ENCODE results near the gene ZNF205. TPM values are rescaled to one million over a fixed set of nuclear protein-coding genes. Genes with fewer than 3 reads are reported as not detected.
A peak's percentile ranks its signal among the peaks of the same experiment; 100 is the strongest.

Gene ZNF205
- total RNA-seq (16.0 and 16.4 TPM in 2 replicates), polyA plus RNA-seq (3.4 and 4.4 TPM in 2 replicates), polyA minus RNA-seq (ENCODE audit: low replicate concordance) (1.3 and 3.1 TPM in 2 replicates)
- 7.9 and 8.4 TPM in 2 replicates for polyA plus RNA-seq (2012)

DNA sequence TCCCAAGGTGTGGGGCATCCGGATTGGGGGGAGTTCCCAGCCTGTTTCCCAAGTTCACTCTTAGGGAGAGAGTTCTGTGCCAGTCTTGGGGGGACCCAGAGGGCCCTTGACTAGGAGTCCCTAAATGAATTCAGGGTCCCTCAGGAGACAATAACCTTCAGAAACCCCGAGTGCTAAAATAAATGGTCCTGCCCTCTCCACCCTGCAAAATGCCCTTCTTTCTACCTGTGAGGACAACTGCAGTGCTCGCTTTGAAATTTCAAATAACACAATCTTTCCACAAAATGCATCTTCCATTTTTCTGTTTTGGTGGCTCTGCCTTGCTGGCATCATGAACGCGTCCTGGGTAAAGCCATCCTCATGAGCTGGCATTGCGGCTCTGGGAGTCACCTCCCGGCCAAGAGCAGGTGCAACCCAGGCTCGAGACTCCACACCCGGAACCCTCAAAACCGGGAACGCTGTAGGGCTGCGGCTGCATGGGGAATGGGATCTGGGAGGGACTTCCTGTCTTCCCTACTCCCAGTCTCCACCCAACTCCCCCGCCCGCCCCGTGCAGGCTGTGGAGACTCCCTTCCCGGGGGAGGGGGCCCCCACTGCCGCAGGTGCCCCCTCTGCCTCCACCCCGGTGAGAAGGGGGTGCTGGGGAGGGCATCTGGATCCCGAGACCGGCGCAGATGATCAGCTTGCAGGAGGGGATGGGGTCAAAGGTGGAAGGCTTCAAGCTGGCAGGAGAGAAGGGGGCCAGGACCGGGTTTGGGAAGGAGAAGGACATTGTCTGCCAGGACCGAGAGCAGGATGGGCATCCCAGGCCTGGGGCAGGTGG lies at the start of gene ZNF205:
Gene ZNF205, plus strand, starts transcription at position 529 of the 823 bp plus-strand sequence. CDS start 845 bp downstream, outside the sequence.
- Histone ChIP-seq H3K27me3 (ENCODE audit: control insufficient read depth, insufficient read depth, low read length) (no peaks in the 10 kb centered on the region), H3K9me3 (ENCODE audit: control insufficient read depth, insufficient read depth, low read depth, low read length) (no peaks in the 10 kb centered on the region), H3K4me3 (replicated peaks in 1 of 4; ENCODE audit: control extremely low read depth in 1 of 4, insufficient read depth in 1 of 4, low read depth in 3 of 4, low read length in 4 of 4) (peak within 1 kb of the TSS; percentile 70 to 97 (median 87)), H4K20me1 (ENCODE audit: control insufficient read depth, extremely low read depth, insufficient read depth, low read length) (no peaks in the 10 kb centered on the region), H3K4me2 (ENCODE audit: extremely low read depth, insufficient read depth, low read length) (peak within 1 kb of the TSS; percentile 74), H3K9ac (ENCODE audit: insufficient read depth, low read length) (peak within 1 kb of the TSS; percentile 61), H3K36me3 (ENCODE audit: control insufficient read depth, insufficient read depth, low read length) (peaks cover 5% of the 10 kb centered on the region), H3K79me2 (ENCODE audit: control insufficient read depth, insufficient read depth, low read length) (peaks cover 3% of the 10 kb centered on the region), H2AFZ (ENCODE audit: low read length) (peak within 1 kb of the TSS; percentile 74), H3K4me1 (ENCODE audit: control insufficient read depth, extremely low read depth, insufficient read depth, low read length) (peaks cover 4% of the 10 kb centered on the region), H3K27ac (ENCODE audit: insufficient read depth, low read length) (no peak within 1 kb of the TSS)
- DNase-seq (ENCODE audit: low read depth in 2 of 2) = peak; percentile 74 to 79
- TF ChIP-seq CTCF (conservative IDR thresholded peaks at IDR 0.05 in 1 of 2, IDR thresholded peaks at IDR 0.05 in 1 of 2; ENCODE audit: low read depth in 1 of 2, low read length in 2 of 2) (no peak), EZH2 (IDR thresholded peaks at IDR 0.05; ENCODE audit: low read length, missing control alignments) (no peak)

DNA sequence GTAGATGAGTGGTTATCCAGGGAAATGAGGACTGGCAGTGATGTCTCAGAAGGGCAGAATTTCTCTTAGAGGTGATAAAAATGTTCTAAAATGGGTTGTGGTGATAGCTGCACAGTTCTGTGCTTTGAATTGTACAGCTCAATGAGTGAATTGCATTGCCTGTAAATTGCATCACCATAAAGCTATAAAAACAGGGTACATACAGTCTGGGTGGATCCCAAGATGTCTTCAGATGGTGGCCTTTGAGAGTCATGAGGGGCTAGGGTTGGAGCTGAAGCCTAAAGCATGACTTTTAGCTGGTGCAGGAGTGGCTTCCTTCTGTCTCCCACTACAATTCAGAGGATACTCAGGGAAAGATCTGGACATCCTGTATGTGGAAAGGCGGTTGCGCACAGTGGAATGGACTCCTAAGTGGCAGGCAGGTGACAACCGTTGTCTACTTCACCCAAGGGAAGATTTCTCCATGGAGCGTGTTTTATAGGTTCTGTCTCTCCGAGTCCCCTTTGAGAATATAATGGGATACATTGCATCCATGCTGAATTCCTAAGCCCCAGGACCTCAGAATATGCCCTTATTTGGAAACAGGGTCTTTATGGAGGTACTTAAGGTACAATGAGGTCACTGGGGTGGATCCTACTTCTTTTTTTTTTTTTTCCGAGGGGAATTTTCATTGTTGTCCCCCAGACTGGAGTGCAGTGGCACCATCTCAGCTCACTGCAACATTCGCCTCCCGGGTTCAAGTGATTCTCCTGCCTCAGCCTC lies 48.6 kb upstream of the ZNF205 start:
- H3K9ac ChIP-seq (ENCODE audit: insufficient read depth, low read length) = no peak overlapping the region
- no peak overlapping the region for H3K27ac ChIP-seq (ENCODE audit: insufficient read depth, low read length)
- no peaks in the 10 kb centered on the region for H4K20me1 ChIP-seq (ENCODE audit: control insufficient read depth, extremely low read depth, insufficient read depth, low read length)
- H3K36me3 ChIP-seq (ENCODE audit: control insufficient read depth, insufficient read depth, low read length) = no peaks in the 10 kb centered on the region
- H3K79me2 ChIP-seq (ENCODE audit: control insufficient read depth, insufficient read depth, low read length) = no peaks in the 10 kb centered on the region
- TF ChIP-seq EZH2 (IDR thresholded peaks at IDR 0.05; ENCODE audit: low read length, missing control alignments) (no peak), CTCF (conservative IDR thresholded peaks at IDR 0.05 in 1 of 2, IDR thresholded peaks at IDR 0.05 in 1 of 2; ENCODE audit: low read depth in 1 of 2, low read length in 2 of 2) (no peak)
- H3K4me2 ChIP-seq (ENCODE audit: extremely low read depth, insufficient read depth, low read length) = no peak overlapping the region
- no peak for DNase-seq (ENCODE audit: low read depth in 2 of 2)
- H3K27me3 ChIP-seq (ENCODE audit: control insufficient read depth, insufficient read depth, low read length) = no peaks in the 10 kb centered on the region
- no peak overlapping the region for H3K4me3 ChIP-seq (replicated peaks in 1 of 4; ENCODE audit: control extremely low read depth in 1 of 4, insufficient read depth in 1 of 4, low read depth in 3 of 4, low read length in 4 of 4)
- no peak overlapping the region for H2AFZ ChIP-seq (ENCODE audit: low read length)
- no peaks in the 10 kb centered on the region for H3K9me3 ChIP-seq (ENCODE audit: control insufficient read depth, insufficient read depth, low read depth, low read length)
- peaks cover 3% of the 10 kb centered on the region for H3K4me1 ChIP-seq (ENCODE audit: control insufficient read depth, extremely low read depth, insufficient read depth, low read length)
